ENCODE data around the gene FCAMR.

- TF ChIP-seq POLR2A (IDR thresholded peaks at IDR 0.05) (no peak), CTCF (IDR thresholded peaks at IDR 0.05 in 4 of 5, conservative IDR thresholded peaks at IDR 0.05 in 1 of 5) (no peak)
These were observed 3.9 kb upstream of the FCAMR start for GRCh38 chr1:206974140-206974539.

Data from gastrocnemius medialis (tissue), 4 donors.